Measurements from ENCODE around the gene GPR42.

- TF ChIP-seq CTCF (IDR thresholded peaks at IDR 0.05; ENCODE audit: low read depth, low read length) (no peak), MAX (IDR thresholded peaks at IDR 0.05; ENCODE audit: low read depth, low read length) (no peak)
Observed at GRCh38 chr19:35363711-35364425, 7.0 kb upstream of the GPR42 start.
